DMS53 treated with DMSO at 0.1 percent for 48 hours (cell line): ENCODE measurements around the gene KMT5C.
A peak's percentile ranks its signal among the peaks of the same experiment; 100 is the strongest.

Source experiments
- DNase-seq: peaks from one replicate; lab custom pipeline; 2025; ENCODE audit not compliant: unreplicated experiment; lab: John Stamatoyannopoulos, UW

The KMT5C gene

DNA sequence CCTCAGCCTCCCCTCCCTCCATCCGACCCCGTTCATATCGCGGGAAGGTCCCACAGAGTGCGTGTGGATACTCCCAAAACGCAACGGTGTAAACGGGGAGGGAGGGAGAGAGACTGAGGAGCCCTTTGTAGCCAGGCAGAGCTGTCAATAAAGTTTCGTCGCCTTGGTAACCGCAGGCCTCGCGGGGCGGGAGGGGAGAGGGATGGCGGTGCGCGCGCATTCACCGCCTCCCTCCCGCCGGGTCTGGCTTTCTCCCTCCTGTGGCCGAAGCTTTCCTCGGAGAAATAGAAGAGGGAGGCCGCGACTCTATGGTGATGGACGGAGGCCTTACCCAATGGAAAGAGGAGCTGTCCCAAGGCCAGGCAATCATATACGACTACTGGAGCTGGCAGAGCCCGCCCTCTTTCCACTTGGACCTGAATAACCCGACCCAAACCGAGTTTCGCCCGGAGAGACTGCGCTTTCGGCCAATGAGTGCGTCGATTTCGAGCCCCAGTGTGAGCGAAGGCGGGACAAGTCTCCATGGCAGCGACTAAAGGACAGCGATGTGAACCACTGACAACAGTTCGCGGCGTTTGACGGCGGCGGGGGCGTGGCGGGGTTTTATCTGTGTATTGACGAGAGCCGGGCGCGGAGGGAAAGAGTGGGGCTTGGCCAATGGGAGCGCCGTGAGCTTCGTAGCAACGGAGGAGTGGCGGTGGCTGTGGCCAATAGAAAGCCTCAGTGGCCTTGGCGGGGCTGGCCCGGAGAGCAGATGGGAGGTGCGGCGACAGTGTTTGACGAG, at the start of gene KMT5C:
TSS of gene KMT5C (plus strand) at position 772 of the 784 bp plus-strand sequence. CDS start 2,061 bp downstream, outside the sequence.
- DNase-seq: peak; percentile 100

DNA sequence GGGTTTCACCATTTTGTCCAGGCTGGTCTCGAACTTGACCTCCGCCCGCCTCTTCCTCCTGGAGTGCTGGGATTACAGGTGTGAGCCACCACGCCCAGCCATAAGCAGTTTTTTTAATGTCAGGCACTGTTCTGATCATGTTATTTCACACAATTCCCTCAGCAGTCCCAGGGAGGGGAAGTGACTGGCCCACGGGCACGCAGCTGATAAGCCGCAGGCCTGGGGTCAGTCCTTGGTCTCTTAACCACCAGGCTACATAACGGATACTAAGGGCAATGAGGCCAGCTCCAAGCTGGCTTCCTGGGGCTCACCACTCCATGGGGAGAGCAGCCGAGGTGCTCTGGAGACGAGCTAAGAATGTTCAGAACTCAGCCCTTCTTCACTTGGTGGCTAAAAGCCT, 42.4 kb upstream of the KMT5C start:
- DNase-seq: no peak

- DNase-seq: no peak
These were observed 39.7 kb upstream of the KMT5C start for GRCh38 chr19:55299991-55300390.

GRCh38 chr19:55300886-55301458, 38.7 kb upstream of the KMT5C start:
- no peak for DNase-seq

DNA sequence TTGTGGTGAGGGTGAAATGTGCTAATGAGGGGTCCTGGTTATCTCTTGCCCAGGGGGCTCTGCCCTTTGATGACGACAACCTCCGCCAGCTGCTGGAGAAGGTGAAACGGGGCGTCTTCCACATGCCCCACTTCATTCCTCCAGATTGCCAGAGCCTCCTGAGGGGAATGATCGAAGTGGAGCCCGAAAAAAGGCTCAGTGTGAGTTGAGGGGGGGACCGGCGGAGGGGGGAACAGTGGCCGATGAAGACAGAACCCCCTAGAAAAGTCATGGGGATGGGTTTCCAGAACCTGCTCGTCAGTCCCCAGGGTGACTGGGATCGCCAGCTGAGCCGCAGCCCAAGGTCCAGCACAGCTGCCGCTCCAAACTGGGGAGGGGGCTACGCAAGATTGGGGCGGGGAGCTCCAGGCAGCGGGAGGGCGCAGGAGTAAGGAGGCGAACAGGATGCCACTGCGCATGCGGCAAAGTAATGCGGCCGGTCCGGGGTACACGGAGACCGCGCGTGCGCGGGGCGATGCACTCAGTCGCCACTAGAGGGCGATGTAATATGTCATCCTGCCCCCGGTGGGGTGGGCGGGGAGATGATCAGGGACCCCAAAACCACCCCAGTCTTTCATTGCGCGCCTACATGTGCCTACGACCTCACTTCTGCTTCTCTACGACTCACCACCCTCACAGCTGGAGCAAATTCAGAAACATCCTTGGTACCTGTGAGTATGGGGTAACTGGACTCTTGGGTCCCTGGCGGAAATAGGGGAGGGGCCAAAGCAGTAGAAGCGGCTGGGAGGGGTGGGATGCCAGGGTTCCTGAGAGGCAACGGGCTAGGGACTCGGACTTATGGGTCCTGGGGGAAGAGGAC, 38.0 kb upstream of the KMT5C start:
- peak; percentile 66 for DNase-seq

DNA sequence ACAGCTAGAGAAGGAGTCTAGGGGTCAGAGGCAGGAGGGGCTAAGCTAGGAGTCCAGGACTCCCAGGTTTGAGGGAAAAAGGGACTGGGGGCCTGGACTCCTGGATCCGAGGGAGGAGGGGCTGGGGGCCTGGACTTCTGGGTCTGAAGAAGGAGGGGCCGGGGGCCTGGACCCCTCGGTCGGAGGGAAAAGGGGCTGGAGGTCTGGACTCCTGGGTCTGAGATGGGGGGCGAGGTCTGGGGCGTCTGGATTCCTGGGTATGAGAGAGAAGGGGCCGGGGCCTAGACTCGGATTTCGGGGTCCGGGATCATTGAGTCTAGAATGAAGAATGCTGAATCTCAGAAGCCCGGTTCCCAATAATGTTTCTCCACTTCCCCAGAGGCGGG, 37.4 kb upstream of the KMT5C start:
- no peak for DNase-seq

DNA sequence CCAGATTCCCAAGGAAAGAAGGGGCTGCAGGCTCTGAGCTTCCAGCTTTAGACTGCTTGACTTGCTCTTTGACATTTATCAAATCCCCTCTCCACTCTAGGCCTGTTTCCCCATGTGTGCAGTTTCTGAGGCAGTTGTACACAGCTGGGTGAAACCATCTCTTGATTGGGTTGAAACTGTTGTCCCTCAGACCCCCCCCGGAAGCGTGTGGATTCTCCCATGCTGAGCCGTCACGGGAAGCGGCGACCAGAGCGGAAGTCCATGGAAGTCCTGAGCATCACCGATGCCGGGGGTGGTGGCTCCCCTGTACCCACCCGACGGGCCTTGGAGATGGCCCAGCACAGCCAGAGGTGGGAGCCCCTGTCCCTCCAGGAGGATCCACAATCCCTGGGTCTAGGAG, 36.2 kb upstream of the KMT5C start:
- DNase-seq: no peak

GRCh38 chr19:55304279-55304978, 35.2 kb upstream of the KMT5C start:
- peak; percentile 4 for DNase-seq

DNA sequence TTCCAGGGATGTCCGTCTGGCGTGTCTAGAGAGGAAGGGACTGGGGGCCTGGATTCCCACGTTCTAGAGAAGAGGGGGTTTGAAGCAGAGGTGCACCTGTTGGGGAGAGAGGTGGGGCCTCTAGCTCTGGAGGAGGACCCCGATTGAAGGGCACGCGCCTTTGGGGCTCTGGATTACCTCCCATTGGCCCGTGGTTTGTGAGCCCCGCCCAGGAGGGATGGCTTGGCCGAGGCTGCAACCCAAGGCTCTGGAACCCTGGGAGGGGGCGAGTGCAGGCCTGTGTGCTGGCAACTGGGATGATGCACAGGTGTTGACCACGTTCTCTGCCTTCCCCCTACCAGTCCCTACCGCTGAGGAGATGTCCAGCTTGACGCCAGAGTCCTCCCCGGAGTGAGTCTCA, 34.7 kb upstream of the KMT5C start:
- no peak for DNase-seq

GRCh38 chr19:55305491-55305890, 34.2 kb upstream of the KMT5C start:
- no peak for DNase-seq

GRCh38 chr19:55305983-55306562, 33.6 kb upstream of the KMT5C start:
- no peak for DNase-seq

- no peak for DNase-seq
These were observed 33.0 kb upstream of the KMT5C start for GRCh38 chr19:55306712-55307111.

DNA sequence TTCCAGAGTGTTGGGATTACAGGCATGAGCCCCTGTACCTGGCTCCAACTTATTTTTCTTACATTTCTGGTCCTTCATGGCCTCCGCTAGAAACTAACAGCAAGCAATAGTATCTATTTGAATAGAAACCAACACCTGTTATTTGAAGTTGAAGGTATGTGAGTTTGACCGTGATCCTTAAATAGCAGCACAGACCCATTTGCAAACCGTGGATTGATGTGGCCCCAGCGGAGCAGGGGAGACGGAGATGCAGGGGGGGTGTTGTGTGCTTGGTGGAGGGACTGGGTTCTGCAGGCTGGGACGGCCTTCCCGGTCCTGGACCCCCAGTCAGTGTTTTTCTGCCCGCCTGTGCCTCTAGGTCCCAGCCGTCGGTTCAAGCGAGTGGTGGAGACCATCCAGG, 31.4 kb upstream of the KMT5C start:
- no peak for DNase-seq

- no peak for DNase-seq
These were observed 30.2 kb upstream of the KMT5C start for GRCh38 chr19:55309448-55309847.

DNA sequence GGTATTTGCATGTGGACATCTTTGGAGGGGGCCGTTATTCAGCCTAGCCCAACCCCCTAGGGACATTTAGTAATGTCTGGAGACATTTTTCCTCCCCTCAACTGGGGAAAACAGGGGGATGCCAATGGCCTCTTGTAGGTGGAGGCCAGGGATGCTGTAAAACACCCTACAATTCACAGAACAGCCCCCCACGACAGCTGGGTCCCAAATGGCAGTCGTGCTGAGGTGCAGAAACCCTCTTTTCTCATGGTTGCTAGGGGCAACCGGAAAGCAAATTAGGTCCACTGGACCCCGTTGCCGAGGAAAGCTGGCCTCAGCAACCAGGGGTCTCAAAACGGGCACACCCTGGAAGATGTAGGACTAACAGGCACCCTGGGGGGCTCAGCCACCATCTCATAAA, 29.2 kb upstream of the KMT5C start:
- DNase-seq: no peak

GRCh38 chr19:55311397-55311796, 28.3 kb upstream of the KMT5C start:
- DNase-seq: no peak

DNA sequence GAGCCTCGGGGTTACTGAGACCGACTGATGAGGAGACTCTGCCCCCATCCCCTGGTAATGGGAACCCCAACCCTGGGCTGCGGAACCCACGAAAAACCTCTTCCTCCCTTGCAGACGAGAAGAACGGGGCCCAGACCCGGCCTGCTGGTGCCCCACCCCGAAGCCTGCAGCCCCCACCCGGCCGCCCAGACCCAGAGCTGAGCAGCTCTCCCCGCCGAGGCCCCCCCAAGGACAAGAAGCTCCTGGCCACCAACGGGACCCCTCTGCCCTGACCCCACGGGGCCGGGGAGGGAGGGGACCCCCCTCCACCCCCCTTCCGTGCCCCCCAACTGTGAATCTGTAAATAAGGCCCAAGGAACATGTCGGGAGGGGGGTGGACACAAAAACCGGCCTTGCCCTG, 27.9 kb upstream of the KMT5C start:
- DNase-seq: no peak

- no peak for DNase-seq
These were observed 26.8 kb upstream of the KMT5C start for GRCh38 chr19:55312621-55313512.

DNA sequence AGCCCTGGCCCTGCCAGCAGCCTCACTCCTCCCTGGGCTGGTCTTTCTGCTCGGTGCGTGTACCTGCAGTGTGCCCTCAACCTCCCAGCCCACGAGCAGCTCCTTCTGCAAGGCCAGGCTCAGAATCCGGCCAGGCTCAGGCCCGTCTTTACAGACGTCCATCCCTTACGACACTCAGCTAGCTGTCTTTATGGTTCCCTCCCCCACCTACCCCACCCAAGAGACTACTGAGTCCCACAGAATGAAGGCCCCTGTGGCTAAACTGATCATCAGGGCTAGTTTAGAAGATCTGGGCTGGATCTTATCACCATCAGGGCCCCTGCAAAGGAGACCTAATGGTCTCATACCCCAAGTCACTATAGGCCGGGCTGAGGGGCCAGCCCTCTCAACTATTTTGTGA, 25.3 kb upstream of the KMT5C start:
- DNase-seq: no peak

GRCh38 chr19:55315956-55316525, 23.6 kb upstream of the KMT5C start:
- DNase-seq: no peak
